ENCODE data around the gene KLHL25. TPM values are rescaled to one million over a fixed set of nuclear protein-coding genes. Genes with fewer than 3 reads are reported as not detected.

The KLHL25 gene
- total and polyA plus RNA-seq, 2 of the 8 experiments (the other 6 are each of a cell fraction or from before 2014, with no cell fraction given) = 16.5 to 22.0 TPM

GRCh38 chr15:85794598-85795336 lies at the start of gene KLHL25 (continued):
- TF ChIP-seq FOSL1 (IDR thresholded peaks at IDR 0.05; ENCODE audit: insufficient read depth, low read depth, low read length) = no peak
- peak; percentile 78 for TF ChIP-seq TAF1 (IDR thresholded peaks at IDR 0.05; ENCODE audit: low read depth, low read length)
- 0 out of 2 replicates have a peak, but pooled peaks have one; percentile 32 for TF ChIP-seq CREB1 (IDR thresholded peaks at IDR 0.05)
- TF ChIP-seq JUND (IDR thresholded peaks at IDR 0.05; ENCODE audit: low read length) = no peak
- TF ChIP-seq NANOG (IDR thresholded peaks at IDR 0.05; ENCODE audit: insufficient read depth, low read depth, low read length, poor library complexity, severe bottlenecking) = no peak
- peak; percentile 60; the same call in 1 of the 2 replicates for TF ChIP-seq TBP (IDR thresholded peaks at IDR 0.05; ENCODE audit: low read depth, low read length)
- no peak for TF ChIP-seq CBX5 (IDR thresholded peaks at IDR 0.05; ENCODE audit: low read depth, low read length)
- no peak for TF ChIP-seq YY1 (IDR thresholded peaks at IDR 0.05; ENCODE audit: low read depth, low read length)
- TF ChIP-seq MAFK (IDR thresholded peaks at IDR 0.05; ENCODE audit: low read depth, low read length) = no peak
- TF ChIP-seq ASH2L (IDR thresholded peaks at IDR 0.05; ENCODE audit: low read length) = peak; percentile 31
- no peak for TF ChIP-seq SP4 (IDR thresholded peaks at IDR 0.05; ENCODE audit: low read length)
- TF ChIP-seq, protein P1, sequence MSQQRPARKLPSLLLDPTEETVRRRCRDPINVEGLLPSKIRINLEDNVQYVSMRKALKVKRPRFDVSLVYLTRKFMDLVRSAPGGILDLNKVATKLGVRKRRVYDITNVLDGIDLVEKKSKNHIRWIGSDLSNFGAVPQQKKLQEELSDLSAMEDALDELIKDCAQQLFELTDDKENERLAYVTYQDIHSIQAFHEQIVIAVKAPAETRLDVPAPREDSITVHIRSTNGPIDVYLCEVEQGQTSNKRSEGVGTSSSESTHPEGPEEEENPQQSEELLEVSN (IDR thresholded peaks at IDR 0.05) = no peak
- TF ChIP-seq POU5F1 (IDR thresholded peaks at IDR 0.05; ENCODE audit: low read depth, low read length) = no peak
- TF ChIP-seq HDAC6 (IDR thresholded peaks at IDR 0.05; ENCODE audit: low read depth, low read length) = no peak
- TF ChIP-seq SP1 (IDR thresholded peaks at IDR 0.05; ENCODE audit: low read depth, low read length) = peak; percentile 97
- TF ChIP-seq KDM5A (IDR thresholded peaks at IDR 0.05; ENCODE audit: low read length) = no peak
- no peak for TF ChIP-seq EZH2 (IDR thresholded peaks at IDR 0.05; ENCODE audit: low read depth, low read length, severe bottlenecking)
- peak; percentile 50 for TF ChIP-seq KDM4A (IDR thresholded peaks at IDR 0.05; ENCODE audit: low read depth, low read length, severe bottlenecking)
- no peak for TF ChIP-seq BACH1 (IDR thresholded peaks at IDR 0.05; ENCODE audit: low read length)
- no peak for TF ChIP-seq BCL11A (IDR thresholded peaks at IDR 0.05; ENCODE audit: low read depth in 2 of 2, low read length in 2 of 2)
- TF ChIP-seq EGR1 (IDR thresholded peaks at IDR 0.05; ENCODE audit: borderline replicate concordance, low read depth, low read length) = no peak
- no peak for TF ChIP-seq ZNF274 (IDR thresholded peaks at IDR 0.05; ENCODE audit: borderline replicate concordance, extremely low read depth, low read length)
- TF ChIP-seq RNF2 (IDR thresholded peaks at IDR 0.05; ENCODE audit: borderline replicate concordance, low read depth, low read length, missing control alignments, poor library complexity, severe bottlenecking) = no peak
- TF ChIP-seq GTF2F1 (IDR thresholded peaks at IDR 0.05; ENCODE audit: borderline replicate concordance, low read depth, low read length) = no peak
- TF ChIP-seq SAP30 (IDR thresholded peaks at IDR 0.05; ENCODE audit: insufficient read depth, insufficient replicate concordance, low read length) = no peak
